ENCODE measurements around the gene PLXNA4. TPM values are rescaled to one million over a fixed set of nuclear protein-coding genes. Genes with fewer than 3 reads are reported as not detected.

The PLXNA4 gene
- total and polyA plus RNA-seq, 2 experiments from 2014 or later = 1.9 to 4.8 TPM

DNA sequence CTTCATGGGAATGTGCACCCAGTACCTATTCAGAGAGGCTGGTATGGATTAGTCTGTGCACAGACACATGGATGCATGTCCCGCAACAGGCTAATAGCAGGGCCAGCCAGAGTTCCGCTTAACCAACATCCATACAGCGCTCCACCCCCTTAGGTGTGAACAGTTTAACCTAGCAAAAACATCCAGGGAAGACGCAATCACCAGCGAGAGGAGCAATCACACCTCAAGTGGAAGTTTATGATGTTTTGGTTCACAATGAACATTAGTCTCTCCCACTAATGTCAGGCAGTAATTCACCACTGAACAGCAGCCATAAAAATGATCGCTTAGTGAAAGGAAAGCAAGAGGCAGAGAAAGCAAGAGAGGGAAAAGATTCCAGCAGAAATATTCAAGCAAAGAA is 91.1 kb downstream of the PLXNA4 start:
- no peak overlapping the region for H3K4me3 ChIP-seq
- H3K4me1 ChIP-seq (ENCODE audit: insufficient read depth) = no peaks in the 10 kb centered on the region
- no peak overlapping the region for H3K4me2 ChIP-seq
- H3K9me2 ChIP-seq (replicated peaks; ENCODE audit: insufficient read depth) = no peaks in the 10 kb centered on the region
- no peaks in the 10 kb centered on the region for H3K36me3 ChIP-seq (replicated peaks; ENCODE audit: insufficient read depth, low read depth)
- H2AFZ ChIP-seq = no peak overlapping the region
- no peak overlapping the region for H3K27ac ChIP-seq
- no peaks in the 10 kb centered on the region for H4K20me1 ChIP-seq (ENCODE audit: insufficient read depth, poor library complexity, severe bottlenecking)
- TF ChIP-seq EZH2phosphoT487 (IDR thresholded peaks at IDR 0.05; ENCODE audit: low read depth, severe bottlenecking, unreplicated experiment) (no peak), EZH2 (IDR thresholded peaks at IDR 0.05; ENCODE audit: borderline replicate concordance) (no peak)
- TF ChIP-seq, protein P1, sequence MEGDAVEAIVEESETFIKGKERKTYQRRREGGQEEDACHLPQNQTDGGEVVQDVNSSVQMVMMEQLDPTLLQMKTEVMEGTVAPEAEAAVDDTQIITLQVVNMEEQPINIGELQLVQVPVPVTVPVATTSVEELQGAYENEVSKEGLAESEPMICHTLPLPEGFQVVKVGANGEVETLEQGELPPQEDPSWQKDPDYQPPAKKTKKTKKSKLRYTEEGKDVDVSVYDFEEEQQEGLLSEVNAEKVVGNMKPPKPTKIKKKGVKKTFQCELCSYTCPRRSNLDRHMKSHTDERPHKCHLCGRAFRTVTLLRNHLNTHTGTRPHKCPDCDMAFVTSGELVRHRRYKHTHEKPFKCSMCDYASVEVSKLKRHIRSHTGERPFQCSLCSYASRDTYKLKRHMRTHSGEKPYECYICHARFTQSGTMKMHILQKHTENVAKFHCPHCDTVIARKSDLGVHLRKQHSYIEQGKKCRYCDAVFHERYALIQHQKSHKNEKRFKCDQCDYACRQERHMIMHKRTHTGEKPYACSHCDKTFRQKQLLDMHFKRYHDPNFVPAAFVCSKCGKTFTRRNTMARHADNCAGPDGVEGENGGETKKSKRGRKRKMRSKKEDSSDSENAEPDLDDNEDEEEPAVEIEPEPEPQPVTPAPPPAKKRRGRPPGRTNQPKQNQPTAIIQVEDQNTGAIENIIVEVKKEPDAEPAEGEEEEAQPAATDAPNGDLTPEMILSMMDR (IDR thresholded peaks at IDR 0.05; ENCODE audit: poor library complexity) = no peak
- no peaks in the 10 kb centered on the region for H3K27me3 ChIP-seq
- H3K79me2 ChIP-seq = no peaks in the 10 kb centered on the region
- no peak for DNase-seq (ENCODE audit: low spot score)
- whole genome bisulfite sequencing (ENCODE audit: low lambda C conversion rate, missing lambda C conversion rate) = 80% methylated on average over 6 of the region's 6 CpGs
- H3K9me3 ChIP-seq (ENCODE audit: low read depth) = no peaks in the 10 kb centered on the region

DNA sequence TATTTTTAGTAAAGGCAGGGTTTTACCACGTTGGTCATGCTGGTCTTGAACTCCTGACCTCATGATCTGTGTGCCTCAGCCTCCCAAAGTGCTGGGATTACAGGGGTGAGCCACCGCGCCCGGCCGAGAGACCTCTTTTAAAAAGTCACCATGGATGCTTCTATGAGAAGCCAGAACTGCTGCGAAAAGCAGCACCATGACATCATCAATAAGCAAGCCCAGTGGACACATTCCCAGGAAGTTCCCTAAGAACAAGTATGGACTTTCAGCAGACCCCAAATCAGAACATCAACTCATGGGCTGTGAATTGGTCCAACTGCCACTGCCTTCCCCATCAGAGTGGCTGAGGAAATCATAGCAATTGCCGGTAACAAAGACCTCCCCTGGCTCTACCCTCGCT is 93.4 kb downstream of the PLXNA4 start:
- Histone ChIP-seq H3K9me2 (replicated peaks; ENCODE audit: insufficient read depth) (no peaks in the 10 kb centered on the region), H3K79me2 (no peaks in the 10 kb centered on the region), H3K27me3 (no peaks in the 10 kb centered on the region), H3K36me3 (replicated peaks; ENCODE audit: insufficient read depth, low read depth) (no peaks in the 10 kb centered on the region), H3K9me3 (ENCODE audit: low read depth) (no peaks in the 10 kb centered on the region), H3K4me3 (no peak overlapping the region), H4K20me1 (ENCODE audit: insufficient read depth, poor library complexity, severe bottlenecking) (no peaks in the 10 kb centered on the region), H3K4me1 (ENCODE audit: insufficient read depth) (no peaks in the 10 kb centered on the region), H3K27ac (no peak overlapping the region), H3K4me2 (no peak overlapping the region), H2AFZ (no peak overlapping the region)
- TF ChIP-seq, protein P1 (IDR thresholded peaks at IDR 0.05; ENCODE audit: poor library complexity) = no peak
- no peak for DNase-seq (ENCODE audit: low spot score)
- 94% methylated on average over 8 of the region's 8 CpGs for WGBS (ENCODE audit: low lambda C conversion rate, missing lambda C conversion rate)

DNA sequence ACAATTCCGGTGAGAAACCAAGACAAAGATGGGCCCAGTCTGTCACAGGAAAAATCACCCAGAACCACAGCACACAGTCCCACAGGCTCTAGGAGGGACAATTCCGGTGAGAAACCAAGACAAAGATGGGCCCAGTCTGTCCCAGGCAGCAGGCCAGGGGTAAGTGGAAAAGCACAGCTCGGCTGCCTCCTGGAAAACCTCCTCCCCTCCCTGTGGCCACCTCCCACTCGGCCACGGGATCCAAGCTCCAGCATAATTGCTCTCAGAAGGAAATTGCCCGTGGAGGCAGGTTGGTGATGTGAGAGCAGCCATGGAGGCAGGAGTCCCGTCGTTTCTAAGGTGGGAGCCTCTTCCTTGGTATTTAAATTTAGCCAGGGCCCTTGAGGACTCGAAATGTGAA is 95.7 kb downstream of the PLXNA4 start:
- Histone ChIP-seq H3K4me1 (ENCODE audit: insufficient read depth) (no peaks in the 10 kb centered on the region), H3K4me3 (no peak overlapping the region), H2AFZ (no peak overlapping the region), H3K79me2 (no peaks in the 10 kb centered on the region), H3K27me3 (peaks cover 11% of the 10 kb centered on the region), H3K4me2 (no peak overlapping the region), H3K9me2 (replicated peaks; ENCODE audit: insufficient read depth) (no peaks in the 10 kb centered on the region), H4K20me1 (ENCODE audit: insufficient read depth, poor library complexity, severe bottlenecking) (no peaks in the 10 kb centered on the region), H3K9me3 (ENCODE audit: low read depth) (no peaks in the 10 kb centered on the region), H3K36me3 (replicated peaks; ENCODE audit: insufficient read depth, low read depth) (no peaks in the 10 kb centered on the region), H3K27ac (no peak overlapping the region)
- 85% methylated on average over 9 of the region's 9 CpGs for WGBS (ENCODE audit: low lambda C conversion rate, missing lambda C conversion rate)
- no peak for DNase-seq (ENCODE audit: low spot score)
- TF ChIP-seq, protein P1 (IDR thresholded peaks at IDR 0.05; ENCODE audit: poor library complexity) = no peak
- TF ChIP-seq EZH2 (IDR thresholded peaks at IDR 0.05; ENCODE audit: borderline replicate concordance) (no peak), EZH2phosphoT487 (IDR thresholded peaks at IDR 0.05; ENCODE audit: low read depth, severe bottlenecking, unreplicated experiment) (no peak)

DNA sequence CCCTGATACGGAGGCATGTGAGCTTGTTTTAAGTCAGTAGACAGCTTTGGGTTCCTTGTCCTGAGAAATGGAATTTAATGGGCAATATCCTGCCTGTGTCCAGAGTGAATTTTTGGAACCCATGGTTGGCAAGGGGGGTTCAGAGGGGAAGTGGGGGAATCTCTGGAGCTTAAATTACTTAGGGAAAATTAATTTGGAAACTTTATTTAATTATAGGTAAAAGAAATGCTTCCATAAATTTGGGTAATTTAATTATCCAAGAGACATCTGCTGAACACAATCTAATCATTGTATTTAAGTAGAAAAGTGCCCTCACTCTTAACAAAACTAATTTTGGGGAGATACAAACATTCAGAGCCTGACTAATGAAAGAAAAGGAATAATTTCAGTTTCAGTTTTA is 99.7 kb downstream of the PLXNA4 start:
- Histone ChIP-seq H3K4me1 (ENCODE audit: insufficient read depth) (peaks cover 12% of the 10 kb centered on the region), H3K4me2 (no peak overlapping the region), H3K4me3 (no peak overlapping the region), H2AFZ (no peak overlapping the region), H4K20me1 (ENCODE audit: insufficient read depth, poor library complexity, severe bottlenecking) (no peaks in the 10 kb centered on the region), H3K79me2 (no peaks in the 10 kb centered on the region), H3K36me3 (replicated peaks; ENCODE audit: insufficient read depth, low read depth) (no peaks in the 10 kb centered on the region), H3K9me3 (ENCODE audit: low read depth) (no peaks in the 10 kb centered on the region), H3K9me2 (replicated peaks; ENCODE audit: insufficient read depth) (no peaks in the 10 kb centered on the region), H3K27me3 (peaks cover 19% of the 10 kb centered on the region), H3K27ac (no peak overlapping the region)
- DNase-seq (ENCODE audit: low spot score) = no peak
- WGBS (ENCODE audit: low lambda C conversion rate, missing lambda C conversion rate) = 89% methylated on average over 1 of the region's 1 CpG
- TF ChIP-seq, protein P1 (IDR thresholded peaks at IDR 0.05; ENCODE audit: poor library complexity) = no peak
- TF ChIP-seq EZH2 (IDR thresholded peaks at IDR 0.05; ENCODE audit: borderline replicate concordance) (no peak), EZH2phosphoT487 (IDR thresholded peaks at IDR 0.05; ENCODE audit: low read depth, severe bottlenecking, unreplicated experiment) (no peak)

Measured in hepatocyte (in vitro differentiated cells).